ENCODE measurements around the gene GSTCD.

GSTCD gene, protein sequence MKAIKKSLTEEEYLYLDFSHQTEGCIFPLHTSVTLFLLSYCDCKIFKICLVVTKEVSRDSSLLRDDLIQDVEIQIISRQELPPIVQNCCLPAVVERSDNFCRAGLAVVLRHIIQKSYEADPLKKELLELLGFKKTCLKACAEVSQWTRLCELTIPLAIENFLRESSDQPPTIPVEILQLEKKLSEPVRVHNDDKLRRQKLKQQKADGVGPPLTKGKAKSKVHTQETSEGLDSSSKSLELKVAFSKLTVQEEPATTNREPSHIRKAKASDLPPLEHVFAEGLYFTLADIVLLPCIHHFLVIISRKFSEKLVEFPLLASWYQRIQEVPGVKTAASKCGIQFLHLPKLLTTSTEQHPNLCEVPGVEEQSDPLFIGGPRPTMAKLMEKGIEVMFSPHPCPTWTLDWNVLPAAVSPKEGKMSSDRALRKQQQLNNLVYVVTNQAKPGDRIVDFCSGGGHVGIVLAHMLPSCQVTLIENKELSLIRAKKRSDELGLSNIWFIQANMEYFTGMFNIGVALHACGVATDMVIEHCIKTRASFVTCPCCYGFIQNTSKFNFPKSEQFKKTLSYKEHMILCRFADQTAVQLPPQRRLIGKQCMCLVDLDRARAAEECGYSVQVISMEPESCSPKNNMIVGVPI

DNA sequence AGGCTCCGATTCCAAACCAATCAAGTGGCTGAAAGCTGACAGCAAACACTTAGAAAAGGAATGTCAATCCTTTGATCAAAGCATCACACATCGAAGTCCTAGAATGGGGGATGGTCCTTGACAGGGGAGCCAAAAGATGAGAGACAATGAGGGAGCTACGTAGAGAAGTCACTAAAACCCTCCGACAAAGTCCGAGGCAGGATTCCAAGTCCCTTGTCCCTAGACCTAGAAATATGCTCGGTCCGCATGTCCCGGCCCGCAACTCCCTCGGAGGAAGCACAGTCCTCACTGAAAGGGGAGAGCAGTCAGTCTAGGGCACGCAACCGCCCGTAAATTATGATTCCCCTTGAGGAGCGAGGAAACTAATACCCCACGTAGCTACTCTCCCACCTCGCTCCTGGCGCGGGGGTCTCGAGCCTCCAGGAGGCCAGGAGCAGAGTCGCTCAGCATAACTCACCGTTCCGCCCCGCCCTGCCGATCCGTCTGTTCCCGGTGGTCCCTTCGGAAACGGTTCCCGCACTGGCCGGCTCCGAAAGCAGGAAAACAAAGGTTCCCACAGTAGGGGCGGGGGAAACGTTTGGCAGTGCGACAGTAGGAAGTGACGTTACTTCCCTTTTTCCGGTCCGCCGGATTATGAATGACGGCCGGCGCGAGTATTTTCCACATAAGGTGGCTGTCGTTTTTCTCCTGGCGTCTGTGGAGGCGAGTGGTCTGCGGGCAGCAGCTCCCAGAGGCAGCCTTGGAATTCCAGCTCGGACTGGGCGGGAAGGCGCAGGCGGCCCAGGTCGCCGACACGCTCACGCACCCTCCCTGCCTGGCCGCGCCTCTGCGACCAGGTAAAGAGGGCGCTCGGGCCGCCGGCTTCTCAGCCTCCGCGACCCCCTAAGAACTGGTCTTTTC is at the start of gene GSTCD, which contains the start of gene INTS12:
Gene GSTCD (plus strand): TSS at position 604 of the 900 bp plus-strand sequence. CDS start 8,830 bp downstream, outside the sequence.
Gene INTS12 (minus strand): TSS at position 509 of the 900 bp plus-strand sequence. CDS start 8,684 bp downstream, outside the sequence.
- peaks cover 4% of the 10 kb centered on the region for H3K4me1 ChIP-seq (ENCODE audit: control insufficient read depth, insufficient read depth, low read length)
- peak within 1 kb of the TSS; percentile 98 for H3K9ac ChIP-seq (ENCODE audit: low read length)

DNA sequence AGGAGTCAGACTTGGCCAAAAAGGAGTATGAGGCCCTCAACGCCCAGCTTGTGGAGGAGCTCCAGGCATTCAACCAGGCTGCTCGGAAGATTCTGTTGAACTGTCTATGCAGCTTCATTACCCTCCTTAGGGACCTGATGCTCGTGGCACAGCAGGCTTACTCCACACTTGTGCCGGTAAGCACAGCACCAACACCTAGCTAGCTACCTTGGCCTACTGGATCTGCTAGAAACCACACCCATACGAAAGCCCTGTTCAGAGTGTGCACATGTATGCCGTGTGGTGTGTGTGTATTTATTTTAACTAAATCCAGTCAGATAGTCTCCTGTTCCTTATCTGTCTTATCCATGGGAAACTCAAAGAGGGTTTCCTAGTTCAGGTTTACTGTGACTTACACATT is 49.4 kb upstream of the GSTCD start:
- no peak overlapping the region for H3K4me3 ChIP-seq (ENCODE audit: low read length)
- no peaks in the 10 kb centered on the region for H3K36me3 ChIP-seq (ENCODE audit: control insufficient read depth, insufficient read depth, low read length)
- H3K4me1 ChIP-seq (ENCODE audit: control insufficient read depth, insufficient read depth, low read length) = peaks cover 12% of the 10 kb centered on the region
- H3K9ac ChIP-seq (ENCODE audit: low read length) = no peak overlapping the region
- H3K9me3 ChIP-seq (ENCODE audit: control insufficient read depth, low read length) = no peaks in the 10 kb centered on the region
- H3K27me3 ChIP-seq (ENCODE audit: control insufficient read depth, insufficient read depth, low read length) = no peaks in the 10 kb centered on the region

More for the DNA sequence above, at the start of gene GSTCD, which contains the start of gene INTS12:
- H3K36me3 ChIP-seq (ENCODE audit: control insufficient read depth, insufficient read depth, low read length) = no peaks in the 10 kb centered on the region
- H3K9me3 ChIP-seq (ENCODE audit: control insufficient read depth, low read length) = no peaks in the 10 kb centered on the region
- H3K4me3 ChIP-seq (ENCODE audit: low read length) = peak within 1 kb of the TSS; percentile 94
- no peaks in the 10 kb centered on the region for H3K27me3 ChIP-seq (ENCODE audit: control insufficient read depth, insufficient read depth, low read length)

DNA sequence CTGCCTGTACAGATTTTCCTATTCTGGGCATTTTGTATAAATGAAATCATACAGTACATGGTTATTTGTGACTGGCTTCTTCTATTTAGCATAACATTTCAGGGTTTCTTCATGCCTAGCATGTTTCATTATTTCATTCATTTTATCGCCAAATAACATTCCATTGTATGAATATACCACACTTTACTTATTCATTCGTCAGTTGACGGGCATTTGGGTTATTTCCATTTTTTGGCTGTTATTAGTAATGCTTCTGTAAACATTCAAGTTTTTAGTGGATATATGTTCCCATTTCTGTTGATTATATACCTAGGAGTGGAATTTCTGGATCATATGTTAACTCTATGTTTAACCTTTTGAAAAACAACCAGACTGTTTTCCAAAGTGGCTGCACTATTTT is 47.6 kb upstream of the GSTCD start:
- peaks cover 12% of the 10 kb centered on the region for H3K4me1 ChIP-seq (ENCODE audit: control insufficient read depth, insufficient read depth, low read length)
- H3K36me3 ChIP-seq (ENCODE audit: control insufficient read depth, insufficient read depth, low read length) = no peaks in the 10 kb centered on the region
- H3K9me3 ChIP-seq (ENCODE audit: control insufficient read depth, low read length) = no peaks in the 10 kb centered on the region
- H3K27me3 ChIP-seq (ENCODE audit: control insufficient read depth, insufficient read depth, low read length) = no peaks in the 10 kb centered on the region
- H3K4me3 ChIP-seq (ENCODE audit: low read length) = no peak overlapping the region
- H3K9ac ChIP-seq (ENCODE audit: low read length) = no peak overlapping the region

DNA sequence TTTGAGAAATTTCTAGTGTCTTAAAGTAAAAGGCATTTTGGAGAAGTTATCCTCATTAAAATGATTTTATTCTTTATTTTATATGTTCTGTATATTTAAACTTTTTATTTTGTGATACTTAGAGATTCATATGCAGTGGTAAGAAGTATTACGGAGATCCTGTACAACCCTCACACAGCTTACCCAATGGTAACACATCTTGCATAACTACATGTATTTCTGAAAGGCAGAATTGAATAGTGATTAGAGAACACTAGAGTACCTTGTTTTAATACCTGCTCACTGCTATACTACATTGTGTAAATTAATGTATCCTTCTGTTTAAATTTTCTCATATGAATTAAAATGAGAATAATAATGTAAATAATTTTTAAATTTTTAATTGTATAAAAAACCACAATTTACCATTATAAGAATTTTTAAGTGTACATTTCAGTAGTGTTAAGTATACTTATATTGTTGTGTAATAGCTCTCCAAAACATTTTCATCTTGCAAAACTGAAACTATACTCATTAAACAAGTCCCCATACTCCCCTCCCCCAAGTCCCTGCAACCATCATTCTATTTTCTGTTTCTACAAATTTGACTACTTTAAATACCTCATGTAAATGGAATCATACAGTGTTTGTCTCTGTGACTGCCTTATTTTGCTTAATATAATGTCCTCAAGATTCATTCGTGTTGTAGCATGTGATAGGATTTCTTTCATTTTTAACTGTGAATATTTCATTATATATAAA is 45.5 kb upstream of the GSTCD start:
- H3K9me3 ChIP-seq (ENCODE audit: control insufficient read depth, low read length) = no peaks in the 10 kb centered on the region
- H3K36me3 ChIP-seq (ENCODE audit: control insufficient read depth, insufficient read depth, low read length) = no peaks in the 10 kb centered on the region
- H3K4me1 ChIP-seq (ENCODE audit: control insufficient read depth, insufficient read depth, low read length) = peaks cover 8% of the 10 kb centered on the region
- no peaks in the 10 kb centered on the region for H3K27me3 ChIP-seq (ENCODE audit: control insufficient read depth, insufficient read depth, low read length)
- no peak overlapping the region for H3K9ac ChIP-seq (ENCODE audit: low read length)
- H3K4me3 ChIP-seq (ENCODE audit: low read length) = no peak overlapping the region

DNA sequence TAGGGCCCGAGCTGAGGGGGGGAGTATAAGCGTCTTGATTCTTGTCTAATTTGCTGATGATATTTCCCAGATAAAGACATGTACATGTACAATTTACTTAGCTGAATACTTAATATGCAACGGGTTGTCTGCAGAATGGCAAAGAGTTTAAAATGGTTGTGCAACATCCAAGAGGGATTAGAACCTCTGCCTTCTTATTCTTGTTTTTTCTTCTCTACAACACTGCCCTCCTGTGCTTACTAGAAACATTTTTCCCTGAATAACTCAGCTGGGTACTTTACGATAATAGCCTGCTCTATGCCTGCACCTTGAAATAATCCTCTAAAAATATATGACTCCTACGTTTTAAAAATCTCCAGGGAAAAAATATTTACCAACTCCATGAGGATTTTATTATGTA is 41.9 kb upstream of the GSTCD start:
- Histone ChIP-seq H3K4me1 (ENCODE audit: control insufficient read depth, insufficient read depth, low read length) (no peaks in the 10 kb centered on the region), H3K9me3 (ENCODE audit: control insufficient read depth, low read length) (no peaks in the 10 kb centered on the region), H3K36me3 (ENCODE audit: control insufficient read depth, insufficient read depth, low read length) (no peaks in the 10 kb centered on the region), H3K9ac (ENCODE audit: low read length) (no peak overlapping the region), H3K4me3 (ENCODE audit: low read length) (no peak overlapping the region), H3K27me3 (ENCODE audit: control insufficient read depth, insufficient read depth, low read length) (no peaks in the 10 kb centered on the region)

DNA sequence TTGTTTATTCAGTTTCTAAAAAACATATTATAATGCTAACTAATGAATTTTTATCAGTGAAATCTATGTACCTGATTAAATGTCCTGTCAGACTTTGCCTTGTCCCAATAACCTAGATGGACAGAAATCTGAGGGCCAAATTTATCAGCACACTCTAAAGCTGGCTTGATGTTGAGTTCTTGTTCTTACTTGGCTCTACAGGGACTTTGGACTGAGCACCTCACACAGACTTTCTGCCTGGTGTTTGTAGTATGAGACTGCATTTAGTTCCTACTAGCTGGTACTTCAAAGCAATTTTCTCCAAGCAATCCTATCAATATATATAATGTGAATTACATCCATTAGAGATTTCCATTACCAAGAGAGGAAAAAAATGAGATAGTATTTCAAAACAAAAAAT is 37.9 kb upstream of the GSTCD start:
- no peak overlapping the region for H3K4me3 ChIP-seq (ENCODE audit: low read length)
- H3K27me3 ChIP-seq (ENCODE audit: control insufficient read depth, insufficient read depth, low read length) = no peaks in the 10 kb centered on the region
- no peak overlapping the region for H3K9ac ChIP-seq (ENCODE audit: low read length)
- no peaks in the 10 kb centered on the region for H3K36me3 ChIP-seq (ENCODE audit: control insufficient read depth, insufficient read depth, low read length)
- H3K9me3 ChIP-seq (ENCODE audit: control insufficient read depth, low read length) = no peaks in the 10 kb centered on the region
- H3K4me1 ChIP-seq (ENCODE audit: control insufficient read depth, insufficient read depth, low read length) = no peaks in the 10 kb centered on the region

DNA sequence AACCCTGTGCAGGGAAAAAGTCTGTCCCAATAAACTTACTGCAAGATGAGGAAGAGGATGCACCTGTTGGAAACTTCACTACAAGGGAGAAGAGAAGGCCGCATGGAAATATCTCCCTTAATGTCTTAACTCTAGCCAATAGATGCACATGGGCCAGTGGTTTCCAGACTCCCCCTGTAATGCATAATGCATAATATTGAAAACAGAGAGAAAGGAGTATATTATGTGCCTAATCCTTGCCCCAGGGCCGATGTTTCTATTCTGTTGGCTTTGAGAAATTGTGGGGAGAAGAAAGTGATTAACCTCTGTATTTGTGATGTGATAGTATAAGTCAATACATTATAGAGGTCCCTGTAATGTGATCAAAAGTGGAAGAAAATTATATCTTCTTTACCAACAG is 37.3 kb upstream of the GSTCD start:
- Histone ChIP-seq H3K27me3 (ENCODE audit: control insufficient read depth, insufficient read depth, low read length) (no peaks in the 10 kb centered on the region), H3K4me3 (ENCODE audit: low read length) (no peak overlapping the region), H3K36me3 (ENCODE audit: control insufficient read depth, insufficient read depth, low read length) (no peaks in the 10 kb centered on the region), H3K9me3 (ENCODE audit: control insufficient read depth, low read length) (no peaks in the 10 kb centered on the region), H3K9ac (ENCODE audit: low read length) (no peak overlapping the region), H3K4me1 (ENCODE audit: control insufficient read depth, insufficient read depth, low read length) (no peaks in the 10 kb centered on the region)

DNA sequence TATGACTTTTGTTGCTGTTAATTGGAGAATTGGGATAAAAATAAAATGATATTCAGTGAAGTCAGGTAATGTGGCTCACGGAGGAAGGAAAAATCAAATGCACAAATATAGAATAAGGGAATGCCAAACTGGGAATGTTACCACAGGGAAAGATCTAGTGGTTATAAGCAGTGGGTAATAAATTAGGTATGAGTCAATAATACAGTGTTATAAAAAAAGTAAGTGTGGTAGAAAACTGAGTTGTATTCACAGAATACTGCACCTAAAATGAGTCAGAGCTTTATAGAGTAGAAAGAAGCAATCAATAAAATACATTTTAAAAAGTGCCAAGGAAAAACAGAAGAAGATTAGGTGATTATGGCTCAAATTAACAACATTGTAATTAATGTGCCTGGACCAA is 34.6 kb upstream of the GSTCD start:
- Histone ChIP-seq H3K4me3 (ENCODE audit: low read length) (no peak overlapping the region), H3K27me3 (ENCODE audit: control insufficient read depth, insufficient read depth, low read length) (no peaks in the 10 kb centered on the region), H3K9me3 (ENCODE audit: control insufficient read depth, low read length) (no peaks in the 10 kb centered on the region), H3K36me3 (ENCODE audit: control insufficient read depth, insufficient read depth, low read length) (no peaks in the 10 kb centered on the region), H3K4me1 (ENCODE audit: control insufficient read depth, insufficient read depth, low read length) (no peaks in the 10 kb centered on the region), H3K9ac (ENCODE audit: low read length) (no peak overlapping the region)

DNA sequence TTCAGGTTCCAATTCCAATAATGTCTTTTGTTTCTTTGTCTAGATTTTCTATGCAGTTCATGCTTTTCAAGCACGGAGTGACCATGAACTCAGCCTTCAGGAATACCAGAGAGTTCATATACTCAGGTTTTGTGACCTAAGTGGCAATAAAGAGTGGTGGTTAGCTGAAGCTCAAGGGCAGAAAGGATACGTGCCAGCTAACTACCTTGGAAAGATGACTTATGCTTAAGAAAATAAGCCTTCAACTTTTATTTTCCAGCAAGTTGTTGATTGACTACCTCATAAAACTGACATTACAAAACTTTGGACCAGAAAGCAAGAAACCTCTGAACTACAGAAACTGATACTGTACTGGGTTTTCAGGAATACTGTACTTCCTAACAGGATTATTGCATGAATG is 30.9 kb upstream of the GSTCD start:
- Histone ChIP-seq H3K4me3 (ENCODE audit: low read length) (no peak overlapping the region), H3K9me3 (ENCODE audit: control insufficient read depth, low read length) (no peaks in the 10 kb centered on the region), H3K36me3 (ENCODE audit: control insufficient read depth, insufficient read depth, low read length) (no peaks in the 10 kb centered on the region), H3K4me1 (ENCODE audit: control insufficient read depth, insufficient read depth, low read length) (no peaks in the 10 kb centered on the region), H3K27me3 (ENCODE audit: control insufficient read depth, insufficient read depth, low read length) (no peaks in the 10 kb centered on the region), H3K9ac (ENCODE audit: low read length) (no peak overlapping the region)

DNA sequence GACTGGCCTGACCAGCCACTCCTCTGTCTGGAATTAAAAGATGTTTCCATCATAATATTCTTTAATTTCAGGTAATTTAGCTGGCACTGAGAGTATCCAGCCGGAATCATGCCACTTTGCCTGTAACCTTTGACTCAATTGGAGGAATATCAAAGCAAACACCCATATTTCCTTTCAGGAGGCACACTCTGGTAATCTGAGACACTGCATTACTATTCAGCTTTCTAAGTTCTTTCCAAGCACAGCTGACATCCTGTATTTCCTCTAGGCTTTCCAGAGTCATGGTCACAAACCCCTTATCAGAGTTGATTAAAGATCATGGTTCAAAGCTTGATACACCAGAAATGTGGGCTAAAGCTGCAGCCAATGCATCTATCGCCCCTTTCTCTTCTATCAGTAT is 29.4 kb upstream of the GSTCD start:
- Histone ChIP-seq H3K4me1 (ENCODE audit: control insufficient read depth, insufficient read depth, low read length) (no peaks in the 10 kb centered on the region), H3K9me3 (ENCODE audit: control insufficient read depth, low read length) (no peaks in the 10 kb centered on the region), H3K4me3 (ENCODE audit: low read length) (no peak overlapping the region), H3K27me3 (ENCODE audit: control insufficient read depth, insufficient read depth, low read length) (no peaks in the 10 kb centered on the region), H3K36me3 (ENCODE audit: control insufficient read depth, insufficient read depth, low read length) (no peaks in the 10 kb centered on the region), H3K9ac (ENCODE audit: low read length) (no peak overlapping the region)

DNA sequence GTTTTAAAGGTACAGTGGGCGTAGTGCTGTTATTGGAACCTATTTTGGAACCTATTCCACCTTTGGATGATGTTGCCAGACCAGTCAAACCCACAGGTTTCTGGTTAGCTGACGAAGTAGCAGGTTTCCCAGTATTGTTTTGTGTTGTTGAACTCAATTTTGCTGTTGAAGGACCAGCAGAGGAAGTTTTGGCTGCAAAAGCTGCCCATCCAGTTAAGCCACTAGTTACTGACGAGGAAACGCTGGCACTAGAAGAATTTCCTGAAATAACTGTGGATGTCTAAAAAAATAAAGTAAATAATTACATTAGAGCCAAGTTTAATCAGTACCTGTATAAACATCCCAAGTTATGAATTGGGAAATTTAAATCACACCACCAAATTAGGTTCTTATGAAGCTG is 25.5 kb upstream of the GSTCD start:
- H3K4me3 ChIP-seq (ENCODE audit: low read length) = no peak overlapping the region
- H3K36me3 ChIP-seq (ENCODE audit: control insufficient read depth, insufficient read depth, low read length) = no peaks in the 10 kb centered on the region
- H3K27me3 ChIP-seq (ENCODE audit: control insufficient read depth, insufficient read depth, low read length) = no peaks in the 10 kb centered on the region
- H3K9me3 ChIP-seq (ENCODE audit: control insufficient read depth, low read length) = no peaks in the 10 kb centered on the region
- H3K4me1 ChIP-seq (ENCODE audit: control insufficient read depth, insufficient read depth, low read length) = no peaks in the 10 kb centered on the region
- no peak overlapping the region for H3K9ac ChIP-seq (ENCODE audit: low read length)

Measured in mucosa of stomach (tissue), 1 donor.